K562 (cell line): ENCODE data around the gene ITGA7. TPM values are rescaled to one million over a fixed set of nuclear protein-coding genes. Genes with fewer than 3 reads are reported as not detected.

Source experiments
- ARID3A ChIP-seq: IDR thresholded peaks from 2 replicates; pipeline ENCODE4 v1.6.1; 2012; ENCODE audit warnings: low read depth, low read length, improper control_type of control experiment, borderline replicate concordance
- ARID3B ChIP-seq: fragments of 250-450 bp; sonication (Bioruptor Pico); IDR thresholded peaks from 2 replicates; pipeline ENCODE4 v1.4.0; 2020; ENCODE audit warnings: borderline replicate concordance
- CHD2 ChIP-seq: IDR thresholded peaks from 2 replicates; pipeline ENCODE4 v1.6.1; 2011; ENCODE audit warnings: low read depth, low read length
- EGR1 ChIP-seq: fragments of 450-650 bp; conservative IDR thresholded peaks from 2 replicates; pipeline ENCODE4 v1.6.1; 2017; ENCODE audit warnings: mild to moderate bottlenecking
- FIP1L1 ChIP-seq: fragments of 200-400 bp; formaldehyde crosslinking; IDR thresholded peaks from 2 replicates; pipeline ENCODE4 v1.6.1; 2018; ENCODE audit warnings: mild to moderate bottlenecking, low read depth, low read length; ENCODE audit not compliant: poor library complexity, severe bottlenecking
- GATAD2A ChIP-seq: fragments of 450-650 bp; IDR thresholded peaks from 2 replicates; pipeline ENCODE4 v1.6.1; 2017
- HDAC8 ChIP-seq: fragments of 450-650 bp; IDR thresholded peaks from 2 replicates; pipeline ENCODE4 v1.6.1; 2016; ENCODE audit warnings: mild to moderate bottlenecking, missing genetic modification characterization, moderate library complexity, missing compliant biosample characterization
- HES1 ChIP-seq: fragments of 450-650 bp; IDR thresholded peaks from 2 replicates; pipeline ENCODE4 v1.6.1; 2016; ENCODE audit warnings: low read depth, mild to moderate bottlenecking, moderate library complexity
- HNRNPL ChIP-seq: fragments of 200-400 bp; formaldehyde crosslinking; IDR thresholded peaks from 2 replicates; pipeline ENCODE4 v1.6.1; 2017; ENCODE audit warnings: low read depth, mild to moderate bottlenecking, low read length
- PCBP2 ChIP-seq: fragments of 200-400 bp; formaldehyde crosslinking; IDR thresholded peaks from 2 replicates; pipeline ENCODE4 v1.6.1; 2018; ENCODE audit warnings: low read length, low read depth, mild to moderate bottlenecking, moderate library complexity; ENCODE audit not compliant: poor library complexity, severe bottlenecking
- POLR2AphosphoS2 ChIP-seq: IDR thresholded peaks from 2 replicates; pipeline ENCODE4 v1.6.1; 2012; ENCODE audit warnings: low read length, improper control_type of control experiment
- POLR2AphosphoS5 ChIP-seq: IDR thresholded peaks from 2 replicates; pipeline ENCODE4 v1.6.1; 2011; ENCODE audit warnings: mild to moderate bottlenecking, low read depth, low read length, moderate library complexity; ENCODE audit not compliant: control insufficient read depth, insufficient read depth
- PRPF4 ChIP-seq: fragments of 200-400 bp; formaldehyde crosslinking; IDR thresholded peaks from one replicate; pipeline ENCODE4 v1.6.1; 2017; ENCODE audit warnings: low read length, low read depth, mild to moderate bottlenecking; ENCODE audit not compliant: insufficient read depth, poor library complexity, severe bottlenecking
- SMARCB1 ChIP-seq: IDR thresholded peaks from 2 replicates; pipeline ENCODE4 v1.6.1; 2011; ENCODE audit warnings: improper control_type of control experiment, low read depth; ENCODE audit not compliant: insufficient read length
- SMC3 ChIP-seq: conservative IDR thresholded peaks from 2 replicates; pipeline ENCODE4 v1.6.1; 2011; ENCODE audit warnings: low read depth, low read length, improper control_type of control experiment; ENCODE audit not compliant: insufficient read depth
- SUPT5H ChIP-seq: fragments of 450-650 bp; IDR thresholded peaks from 2 replicates; pipeline ENCODE4 v1.6.1; 2016
- ZC3H11A ChIP-seq: IDR thresholded peaks from 2 replicates; pipeline ENCODE4 v1.6.1; 2012; ENCODE audit warnings: low read depth, low read length, improper control_type of control experiment
- ZFP91 ChIP-seq: sonication (generic); formaldehyde crosslinking; IDR thresholded peaks from 2 replicates; pipeline ENCODE4 v1.8.0; 2022; ENCODE audit warnings: mild to moderate bottlenecking, missing genetic modification reagents
- ZNF121 ChIP-seq: sonication (generic); formaldehyde crosslinking; conservative IDR thresholded peaks from 2 replicates; pipeline ENCODE4 v1.8.0; 2022; ENCODE audit warnings: missing genetic modification reagents
- ZNF212 ChIP-seq: fragments of 450-650 bp; formaldehyde crosslinking; IDR thresholded peaks from 2 replicates; pipeline ENCODE4 v1.4.0; 2020; ENCODE audit warnings: mild to moderate bottlenecking
- ZNF24 ChIP-seq: fragments of 450-650 bp; IDR thresholded peaks from 2 replicates; pipeline ENCODE4 v1.6.1; 2016
- ZNF274 ChIP-seq: IDR thresholded peaks from 2 replicates; pipeline ENCODE4 v1.6.1; 2011; ENCODE audit warnings: low read depth, mild to moderate bottlenecking, low read length, moderate library complexity, borderline replicate concordance
- ZNF696 ChIP-seq: fragments of 250-450 bp; sonication (Bioruptor Pico); conservative IDR thresholded peaks from 2 replicates; pipeline ENCODE4 v1.4.0; 2020; ENCODE audit warnings: mild to moderate bottlenecking, moderate library complexity
- ZNF77 ChIP-seq: fragments of 250-450 bp; sonication (Bioruptor Pico); IDR thresholded peaks from 2 replicates; pipeline ENCODE4 v1.5.0; 2020
- ZZZ3 ChIP-seq: fragments of 450-650 bp; IDR thresholded peaks from 2 replicates; pipeline ENCODE4 v1.6.1; 2016; ENCODE audit warnings: antibody characterized with exemption, mild to moderate bottlenecking, moderate library complexity
- polyA plus RNA-seq, 8 experiments: library from polyadenylated mRNA; depleted of rRNA in 4 of 8; stranded (reverse) in 5 of 8; unstranded in 3 of 8; fragments of >200 nt; fragmentation: Nextera tagmentation in 2 of 8; fragmentation: Illumina TruSeq in 1 of 8; extraction: Ambion mirVana in 2 of 8; extraction: Trizol in 1 of 8; gene quantifications; 2 replicates each; pipeline versions ENCODE4 v1.2.1 to v1.2.3, GENCODE V29; 2011 to 2014; ENCODE audit warnings: inconsistent platforms in 1 of 8, missing spikeins in 1 of 8
- total RNA-seq, 7 experiments: library from RNA; depleted of rRNA in 6 of 7; stranded (reverse); fragments of >200 nt in 6 of 7; fragmentation: Illumina TruSeq in 2 of 7; extraction: Trizol in 2 of 7; gene quantifications; 2 replicates each; pipeline versions ENCODE4 v1.2.1 to v1.2.3, GENCODE V29; 2011 to 2021; ENCODE audit warnings: low replicate concordance in 1 of 7

The ITGA7 gene
- total and polyA plus RNA-seq, 9 of the 15 experiments (the other 6 are each of a cell fraction or from before 2014, with no cell fraction given), result 0.11 to 2.3 (median 0.56) TPM; not detected in 1

GRCh38 chr12:55724226-55724939 lies 16.7 kb upstream of the ITGA7 start (continued):
- TF ChIP-seq ZFP91 (CRISPR knock-in tag) (no peak), SMC3 (peak; percentile 77; the same call in 1 of the 2 replicates), EGR1 (no peak), PRPF4 (no peak), HNRNPL (no peak), POLR2AphosphoS2 (peak; percentile 88), ARID3B (CRISPR knock-in tag) (no peak), GATAD2A (no peak), ZNF121 (CRISPR knock-in tag) (no peak), HDAC8 (tag) (no peak), SMARCB1 (no peak), ZNF24 (no peak), SUPT5H (peak; percentile 49; the same call in 1 of the 2 replicates), ZNF696 (no peak), ARID3A (no peak), POLR2AphosphoS5 (peak; percentile 66; the same call in 1 of the 2 replicates), ZNF274 (no peak), FIP1L1 (no peak), HES1 (no peak), PCBP2 (no peak), ZNF77 (no peak), ZZZ3 (no peak), CHD2 (no peak), ZNF212 (no peak), ZC3H11A (no peak)
